Bone marrow (tissue), 2 donors: ENCODE data around the gene SCN8A.
"Not testable (repeated sequence)": the region's sequence is repeated elsewhere in the genome, so short reads cannot be mapped to it uniquely, and the experiment has no call there.

ENCODE experiments used
- DNase-seq, 2 donors: peaks; one replicate each; lab custom pipeline; 2025; lab: John Stamatoyannopoulos, UW

The SCN8A gene

GRCh38 chr12:51815571-51815970 lies 224.5 kb downstream of the SCN8A start:
- DNase-seq = no peak

GRCh38 chr12:51817027-51817953 lies 226.3 kb downstream of the SCN8A start:
- no peak for DNase-seq

GRCh38 chr12:51818086-51818485 lies 227.1 kb downstream of the SCN8A start:
- no peak for DNase-seq

- no peak for DNase-seq
Measured at GRCh38 chr12:51818566-51819300, 227.7 kb downstream of the SCN8A start.

- DNase-seq = no peak
Measured at GRCh38 chr12:51819736-51820525, 228.9 kb downstream of the SCN8A start.

GRCh38 chr12:51820526-51821439 lies 229.8 kb downstream of the SCN8A start:
- DNase-seq = peak; percentile 58 to 72

- no peak for DNase-seq
Measured at GRCh38 chr12:51821440-51822260, 230.6 kb downstream of the SCN8A start.

- DNase-seq = no peak
Measured at GRCh38 chr12:51822261-51822616, 231.2 kb downstream of the SCN8A start.

- no peak for DNase-seq
Measured at GRCh38 chr12:51822956-51823355, 231.9 kb downstream of the SCN8A start.

- no peak for DNase-seq
Measured at GRCh38 chr12:51823875-51824565, 233.0 kb downstream of the SCN8A start.

- no peak for DNase-seq
Measured at GRCh38 chr12:51825216-51825615, 234.2 kb downstream of the SCN8A start.

GRCh38 chr12:51826881-51827280 lies 235.8 kb downstream of the SCN8A start:
- no peak for DNase-seq

- no peak for DNase-seq
Measured at GRCh38 chr12:51827925-51828818, 237.1 kb downstream of the SCN8A start.

- no peak for DNase-seq
Measured at GRCh38 chr12:51829011-51829481, 238.0 kb downstream of the SCN8A start.

- DNase-seq = no peak
Measured at GRCh38 chr12:51829641-51830040, 238.6 kb downstream of the SCN8A start.

- DNase-seq = not testable (repeated sequence)
Measured at GRCh38 chr12:51831817-51832216, 240.8 kb downstream of the SCN8A start.

GRCh38 chr12:51832354-51833107 lies 241.5 kb downstream of the SCN8A start:
- peak in 1 of 2 donors; percentile 85 for DNase-seq
